SK-N-SH treated with all-trans-retinoic acid at 6 μM for 48 hours (cell line): Measurements from ENCODE around the gene VASH1.

ENCODE experiments used
- ATAC-seq: fragments of 200-7000 bp; cut with Tn5 transposase; 3 replicates; pipeline ENCODE4 v1.9.1; 2020; ENCODE audit warnings: mild to moderate bottlenecking, moderate library complexity
- ARNTL ChIP-seq: fragments of 450-650 bp; formaldehyde crosslinking; IDR thresholded peaks from 2 replicates; pipeline ENCODE4 v1.5.0; 2020; ENCODE audit warnings: low read depth, mild to moderate bottlenecking, moderate library complexity, borderline replicate concordance
- BACH2 ChIP-seq: fragments of 250-450 bp; sonication (Bioruptor Pico); IDR thresholded peaks from 2 replicates; pipeline ENCODE4 v1.9.0; 2021; ENCODE audit warnings: mild to moderate bottlenecking, borderline replicate concordance
- CREB5 ChIP-seq: fragments of 250-450 bp; sonication (Bioruptor Pico); IDR thresholded peaks from 2 replicates; pipeline ENCODE4 v1.5.1; 2020; ENCODE audit warnings: low read depth, mild to moderate bottlenecking, moderate library complexity
- ESRRG ChIP-seq: fragments of 250-450 bp; sonication (Bioruptor Pico); IDR thresholded peaks from 2 replicates; pipeline ENCODE4 v1.6.1; 2021; ENCODE audit warnings: mild to moderate bottlenecking
- GLIS3 ChIP-seq: fragments of 250-450 bp; sonication (Bioruptor Pico); IDR thresholded peaks from 2 replicates; pipeline ENCODE4 v1.5.0; 2020; ENCODE audit warnings: mild to moderate bottlenecking, moderate library complexity
- ISL1 ChIP-seq: fragments of 250-450 bp; sonication (Bioruptor Pico); IDR thresholded peaks from 2 replicates; pipeline ENCODE4 v2.1.2; 2022; ENCODE audit warnings: mild to moderate bottlenecking, moderate library complexity
- OSR1 ChIP-seq: fragments of 250-450 bp; sonication (Bioruptor Pico); IDR thresholded peaks from 2 replicates; pipeline ENCODE4 v1.8.0; 2022; ENCODE audit warnings: moderate library complexity, mild to moderate bottlenecking, inconsistent platforms
- POU6F1 ChIP-seq: fragments of 250-450 bp; sonication (Bioruptor Pico); IDR thresholded peaks from 2 replicates; pipeline ENCODE4 v1.8.0; 2021; ENCODE audit warnings: low read depth, mild to moderate bottlenecking, moderate library complexity, borderline replicate concordance
- PPARA ChIP-seq: fragments of 250-450 bp; sonication (Bioruptor Pico); IDR thresholded peaks from 2 replicates; pipeline ENCODE4 v1.5.0; 2020; ENCODE audit warnings: mild to moderate bottlenecking, borderline replicate concordance
- RARB ChIP-seq: fragments of 250-450 bp; sonication (Bioruptor Pico); IDR thresholded peaks from 2 replicates; pipeline ENCODE4 v1.8.0; 2021; ENCODE audit warnings: mild to moderate bottlenecking, moderate library complexity
- TCF4 ChIP-seq: fragments of 250-450 bp; sonication (Bioruptor Pico); IDR thresholded peaks from 2 replicates; pipeline ENCODE4 v1.8.0; 2021; ENCODE audit warnings: mild to moderate bottlenecking, moderate library complexity, borderline replicate concordance
- TOX ChIP-seq: fragments of 250-450 bp; sonication (Bioruptor Pico); IDR thresholded peaks from 2 replicates; pipeline ENCODE4 v1.8.0; 2021; ENCODE audit warnings: mild to moderate bottlenecking, moderate library complexity, borderline replicate concordance
- TSHZ2 ChIP-seq: fragments of 250-450 bp; sonication (Bioruptor Pico); IDR thresholded peaks from 2 replicates; pipeline ENCODE4 v1.5.0; 2020; ENCODE audit warnings: mild to moderate bottlenecking, moderate library complexity
- ZC3H10 ChIP-seq: fragments of 250-450 bp; sonication (Bioruptor Pico); IDR thresholded peaks from 2 replicates; pipeline ENCODE4 v1.5.1; 2021; ENCODE audit warnings: mild to moderate bottlenecking, moderate library complexity
- ZFP30 ChIP-seq: fragments of 450-650 bp; formaldehyde crosslinking; IDR thresholded peaks from 2 replicates; pipeline ENCODE4 v1.5.0; 2022; ENCODE audit warnings: mild to moderate bottlenecking, moderate library complexity
- ZNF565 ChIP-seq: fragments of 450-650 bp; formaldehyde crosslinking; conservative IDR thresholded peaks from 2 replicates; pipeline ENCODE4 v1.5.0; 2020; ENCODE audit warnings: low read depth, mild to moderate bottlenecking, moderate library complexity
- ZNF8 ChIP-seq: fragments of 450-650 bp; formaldehyde crosslinking; IDR thresholded peaks from 2 replicates; pipeline ENCODE4 v1.5.0; 2020; ENCODE audit warnings: mild to moderate bottlenecking, moderate library complexity

Gene VASH1

GRCh38 chr14:76793956-76794355 lies 32.7 kb downstream of the VASH1 start:
- TF ChIP-seq OSR1 (no peak), POU6F1 (CRISPR knock-in tag) (no peak), ZNF8 (CRISPR knock-in tag) (no peak), ARNTL (no peak), ZNF565 (CRISPR knock-in tag) (no peak), BACH2 (CRISPR knock-in tag) (no peak), CREB5 (no peak), GLIS3 (CRISPR knock-in tag) (no peak)
- ATAC-seq, result no peak

- ATAC-seq, result no peak
- TF ChIP-seq TSHZ2 (CRISPR knock-in tag) (no peak), RARB (no peak)
- TF ChIP-seq, all 23 proteins: peak for 0
These were observed 45.2 kb downstream of the VASH1 start for GRCh38 chr14:76806446-76806845.

- ATAC-seq, result no peak
- TF ChIP-seq TSHZ2 (CRISPR knock-in tag) (no peak), ISL1 (CRISPR knock-in tag) (no peak), OSR1 (no peak), BACH2 (CRISPR knock-in tag) (no peak)
- TF ChIP-seq, all 23 proteins: peak for 0
These were observed 46.7 kb downstream of the VASH1 start for GRCh38 chr14:76808011-76808410.

GRCh38 chr14:76808990-76809389 lies 47.7 kb downstream of the VASH1 start:
- no peak for ATAC-seq
- TF ChIP-seq ARNTL (no peak), RARB (no peak), ZC3H10 (CRISPR knock-in tag) (no peak), POU6F1 (CRISPR knock-in tag) (no peak)
- TF ChIP-seq, all 23 proteins: peak for 0

GRCh38 chr14:76810525-76810924 lies 49.3 kb downstream of the VASH1 start:
- TF ChIP-seq ZNF565 (CRISPR knock-in tag), result no peak
- TF ChIP-seq POU6F1 (CRISPR knock-in tag), result no peak
- TF ChIP-seq ZFP30 (CRISPR knock-in tag), result no peak
- no peak for TF ChIP-seq ESRRG (CRISPR knock-in tag)
- TF ChIP-seq PPARA (CRISPR knock-in tag), result no peak
- TF ChIP-seq TOX, result no peak
- no peak for TF ChIP-seq TCF4
- no peak for ATAC-seq
